Fibroblast of skin of right biceps (primary cell): ENCODE results near the gene OIT3.
"Not testable (repeated sequence)": the region's sequence is repeated elsewhere in the genome, so short reads cannot be mapped to it uniquely, and the experiment has no call there.

Source experiments
- DNase-seq: peaks from one replicate; pipeline ENCODE4 v3.0.0-alpha.2; 2013

Gene OIT3

DNA sequence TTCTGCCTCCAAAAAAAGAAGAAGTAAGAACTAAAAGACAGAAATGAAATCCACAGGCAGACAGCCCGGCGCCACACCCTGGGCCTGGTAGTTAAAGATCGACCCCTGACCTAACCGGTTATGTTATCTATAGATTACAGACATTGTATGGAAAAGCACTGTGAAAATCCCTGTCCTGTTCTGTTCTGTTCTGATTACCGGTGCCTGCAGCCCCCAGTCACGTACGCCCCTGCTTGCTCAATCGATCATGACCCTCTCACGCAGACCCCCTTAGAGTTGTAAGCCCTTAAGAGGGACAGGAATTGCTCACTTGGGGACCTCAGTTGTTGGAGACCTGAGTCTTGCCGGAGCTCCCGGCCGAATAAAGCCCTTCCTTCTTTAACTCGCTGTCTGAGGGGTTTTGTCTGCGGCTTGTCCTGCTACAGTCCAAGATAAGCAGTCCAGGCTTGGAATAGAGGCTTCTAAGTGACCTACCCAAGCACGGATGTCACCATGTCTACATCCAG lies 10.5 kb downstream of the OIT3 start:
- DNase-seq = not testable (repeated sequence)

- DNase-seq = no peak
Observed at GRCh38 chr10:72904806-72905205, 11.3 kb downstream of the OIT3 start.

GRCh38 chr10:72906446-72906845 lies 12.9 kb downstream of the OIT3 start:
- DNase-seq = no peak

- no peak for DNase-seq
Observed at GRCh38 chr10:72910705-72911104, 17.2 kb downstream of the OIT3 start.

- DNase-seq = no peak
Observed at GRCh38 chr10:72911758-72912157, 18.2 kb downstream of the OIT3 start.

DNA sequence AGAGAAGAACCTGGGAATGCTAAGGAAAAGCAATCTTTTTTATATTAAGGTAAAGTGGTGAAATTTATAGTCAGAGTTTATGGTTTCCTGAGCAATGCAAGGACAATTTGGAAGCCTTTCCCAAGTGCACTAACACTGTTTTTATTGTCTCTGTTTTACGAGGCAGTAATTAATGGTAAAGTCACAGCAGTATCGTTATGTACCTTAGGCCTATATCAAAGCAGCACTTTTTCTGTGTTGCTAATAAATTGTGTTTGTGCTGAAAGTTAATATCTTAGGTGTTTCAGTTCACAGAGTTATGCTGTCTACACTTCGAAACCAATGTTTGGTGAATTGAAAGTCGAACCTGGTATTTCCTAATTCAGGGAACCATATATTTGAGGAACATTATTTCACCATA lies 19.2 kb downstream of the OIT3 start:
- DNase-seq = no peak

- DNase-seq = no peak
Observed at GRCh38 chr10:72913287-72913686, 19.7 kb downstream of the OIT3 start.

- DNase-seq = not testable (repeated sequence)
Observed at GRCh38 chr10:72917201-72917600, 23.7 kb downstream of the OIT3 start.

DNA sequence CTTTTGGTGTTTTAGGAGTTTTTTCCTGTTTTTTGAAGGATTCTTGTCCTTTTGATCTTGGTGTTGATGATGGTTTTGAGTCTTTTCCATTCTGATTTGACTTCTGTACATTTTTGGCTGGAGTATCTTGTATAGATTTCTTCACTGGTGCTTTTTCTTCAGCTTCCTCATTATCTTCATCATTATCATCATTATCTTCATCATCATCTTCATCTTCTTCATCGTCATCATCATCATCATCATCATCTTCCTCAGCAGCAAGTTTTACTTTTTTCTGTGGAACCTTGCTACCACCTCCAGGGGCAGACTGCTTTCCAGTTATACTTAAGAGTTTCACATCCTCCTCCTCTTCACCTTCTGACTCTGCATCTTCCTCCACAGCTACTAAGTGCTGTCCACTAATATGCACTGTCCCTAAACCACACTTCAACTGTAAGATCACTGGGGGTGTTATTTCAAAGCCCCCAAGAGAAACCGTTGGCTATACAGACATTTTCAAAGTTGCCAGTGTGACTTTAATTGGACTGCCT lies 24.3 kb downstream of the OIT3 start:
- not testable (repeated sequence) for DNase-seq

GRCh38 chr10:72918352-72918751 lies 24.8 kb downstream of the OIT3 start:
- no peak for DNase-seq

DNA sequence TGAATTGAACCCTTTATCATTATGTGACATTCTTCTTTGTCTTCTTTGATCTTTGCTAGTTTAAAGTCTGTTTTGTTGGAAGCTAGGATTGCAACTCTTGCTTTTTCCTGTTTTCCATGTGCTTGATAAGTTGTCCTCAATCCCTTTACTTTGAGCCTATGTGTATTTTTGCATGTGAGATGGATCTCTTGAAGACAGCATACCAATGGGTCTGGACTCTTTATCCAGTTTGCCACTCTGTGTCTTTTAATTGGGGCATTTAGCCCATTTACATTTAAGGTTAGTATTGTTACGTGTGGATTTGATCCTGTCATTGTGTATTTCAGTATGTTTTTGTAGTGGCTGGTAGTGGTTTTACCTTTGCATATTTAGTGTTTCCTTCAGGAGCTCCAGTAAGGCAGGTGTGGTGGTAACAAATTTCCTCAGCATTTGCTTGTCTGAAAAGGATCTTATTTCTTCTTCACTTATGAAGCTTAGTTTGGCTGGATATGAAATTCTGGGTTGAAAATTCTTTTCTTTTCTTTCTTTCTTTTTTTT lies 27.7 kb downstream of the OIT3 start:
- not testable (repeated sequence) for DNase-seq

DNA sequence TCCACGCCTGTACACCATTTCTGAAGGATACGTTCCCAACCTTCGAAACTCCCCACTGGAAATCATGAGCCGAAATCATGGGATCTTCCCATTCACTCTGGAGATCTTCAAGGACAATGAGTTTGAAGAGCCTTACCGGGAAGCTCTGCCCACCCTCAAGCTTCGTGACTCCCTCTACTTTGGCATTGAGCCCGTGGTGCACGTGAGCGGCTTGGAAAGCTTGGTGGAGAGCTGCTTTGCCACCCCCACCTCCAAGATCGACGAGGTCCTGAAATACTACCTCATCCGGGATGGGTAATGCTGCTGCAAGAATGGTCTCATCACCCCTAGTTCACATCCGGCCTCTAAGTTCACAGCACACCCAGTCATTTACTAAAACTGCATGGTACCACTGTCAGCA lies 30.8 kb downstream of the OIT3 start:
- no peak for DNase-seq

DNA sequence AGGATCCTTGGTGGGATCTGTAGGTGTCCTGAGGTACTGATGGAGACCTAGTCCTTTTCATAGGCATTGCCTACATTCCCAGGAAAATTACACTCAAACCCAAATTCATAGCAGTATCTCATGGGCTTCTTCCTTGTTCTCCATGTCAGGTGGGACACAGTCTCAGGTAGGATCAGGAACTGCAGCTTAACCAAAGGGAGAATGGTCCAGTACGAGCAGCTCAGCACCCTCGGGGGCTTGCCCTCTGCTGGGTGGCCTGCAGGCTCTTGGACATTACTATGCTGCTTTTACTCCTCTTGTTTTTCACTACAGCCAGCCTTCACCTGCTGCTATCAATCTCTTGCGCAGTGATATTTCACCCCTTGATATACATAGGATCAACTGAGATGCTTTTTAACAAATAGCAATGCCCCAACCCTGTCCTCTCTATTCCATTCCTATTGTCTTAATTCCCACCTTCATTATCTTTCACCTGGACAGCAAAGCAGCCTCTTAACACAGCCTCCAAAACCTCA lies 32.5 kb downstream of the OIT3 start:
- no peak for DNase-seq

GRCh38 chr10:72927485-72927884 lies 33.9 kb downstream of the OIT3 start:
- DNase-seq = no peak

DNA sequence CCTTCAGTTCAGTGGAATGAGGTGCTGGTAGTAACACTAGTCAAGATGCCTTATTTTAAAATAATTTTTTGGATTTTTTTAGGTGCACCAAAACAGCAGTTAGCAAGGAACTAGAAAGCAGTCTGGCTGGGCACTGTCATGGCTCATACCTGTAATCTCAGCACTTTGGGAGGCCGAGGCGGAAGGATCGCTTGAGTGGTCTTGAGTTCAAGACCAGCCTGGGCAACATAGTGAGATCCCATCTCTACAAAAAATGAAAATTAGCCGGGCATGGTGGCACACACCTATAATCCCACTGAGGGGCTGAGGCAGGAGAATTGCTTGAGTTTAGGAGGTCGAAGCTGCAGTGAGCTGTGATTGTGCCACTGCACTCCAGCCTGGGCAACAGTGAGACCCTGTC lies 35.3 kb downstream of the OIT3 start:
- DNase-seq = no peak

DNA sequence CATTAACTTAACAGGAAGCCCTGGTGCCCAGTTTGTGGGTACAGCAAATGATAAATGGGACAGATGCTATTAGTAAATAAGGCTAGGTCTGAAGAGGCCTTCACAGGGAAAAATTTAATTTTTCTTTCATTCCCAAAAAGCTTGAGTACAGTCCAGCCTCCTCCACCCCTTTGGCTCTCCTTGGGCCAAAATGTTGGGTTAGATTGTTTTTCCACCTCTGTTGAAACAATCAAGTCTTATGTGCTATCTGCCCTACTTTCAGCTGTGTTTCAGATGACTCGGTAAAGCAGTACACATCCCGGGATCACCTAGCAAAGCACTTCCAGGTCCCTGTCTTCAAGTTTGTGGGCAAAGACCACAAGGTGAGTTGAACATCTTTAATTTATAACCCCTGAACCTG lies 36.7 kb downstream of the OIT3 start:
- no peak for DNase-seq

GRCh38 chr10:72932259-72933015 lies 38.9 kb downstream of the OIT3 start:
- no peak for DNase-seq

DNA sequence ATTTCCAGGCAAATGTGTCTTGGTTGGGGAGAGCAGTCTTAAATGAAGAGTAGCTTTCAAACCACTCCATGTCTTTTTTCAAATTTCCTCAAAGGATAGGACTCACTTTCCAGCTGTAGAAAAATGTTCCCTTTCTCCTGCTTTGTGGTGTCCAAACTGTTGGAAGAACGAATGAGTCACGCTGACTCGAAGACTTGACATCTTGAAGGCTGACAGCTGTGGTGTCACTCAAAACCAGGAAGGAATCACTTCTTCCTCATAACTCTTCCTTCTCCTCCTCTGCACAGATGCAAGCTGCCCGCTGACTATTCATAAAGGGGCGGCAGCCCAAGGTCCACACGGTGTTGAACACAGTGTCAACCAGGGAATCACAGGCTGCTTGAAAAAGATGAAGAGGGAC lies 41.8 kb downstream of the OIT3 start:
- DNase-seq = peak; percentile 55

DNA sequence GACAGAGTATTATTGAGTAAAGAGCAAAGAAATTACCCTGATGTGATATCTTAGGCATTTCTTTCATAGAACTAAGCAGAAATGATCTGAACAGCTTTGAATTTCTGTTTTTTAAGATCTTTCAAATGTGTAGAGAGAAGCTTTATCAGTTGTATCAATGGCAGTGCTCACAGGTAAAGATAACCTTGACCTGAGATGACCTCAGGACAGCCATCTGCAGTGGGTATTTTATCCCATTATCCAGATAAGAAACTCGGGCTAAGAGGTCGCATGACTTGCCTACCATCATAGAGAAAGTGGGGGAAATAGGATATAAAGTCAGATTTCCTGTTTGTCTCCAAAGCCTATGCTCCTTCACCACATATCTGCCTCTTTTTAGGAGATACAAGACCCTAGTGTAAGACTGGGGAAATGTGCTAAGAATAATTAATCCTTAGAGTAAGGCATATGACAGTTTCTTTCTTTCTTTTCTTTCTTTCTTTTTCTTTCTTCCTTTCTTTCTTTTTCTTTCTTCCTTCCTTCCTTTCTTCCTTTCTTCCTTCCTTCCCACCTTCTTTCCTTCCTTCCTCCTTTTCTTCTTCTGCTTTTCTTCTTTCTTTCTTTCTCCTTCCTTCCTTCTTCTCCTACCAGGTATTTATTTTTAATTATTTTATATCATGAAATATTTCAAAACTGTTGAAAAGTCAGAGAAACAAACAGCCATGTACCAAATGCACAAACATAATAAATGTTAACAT lies 50.1 kb downstream of the OIT3 start:
- no peak for DNase-seq

- DNase-seq = no peak
Observed at GRCh38 chr10:72946963-72947362, 53.4 kb downstream of the OIT3 start.

- DNase-seq = no peak
Observed at GRCh38 chr10:72948762-72949161, 55.2 kb downstream of the OIT3 start.

DNA sequence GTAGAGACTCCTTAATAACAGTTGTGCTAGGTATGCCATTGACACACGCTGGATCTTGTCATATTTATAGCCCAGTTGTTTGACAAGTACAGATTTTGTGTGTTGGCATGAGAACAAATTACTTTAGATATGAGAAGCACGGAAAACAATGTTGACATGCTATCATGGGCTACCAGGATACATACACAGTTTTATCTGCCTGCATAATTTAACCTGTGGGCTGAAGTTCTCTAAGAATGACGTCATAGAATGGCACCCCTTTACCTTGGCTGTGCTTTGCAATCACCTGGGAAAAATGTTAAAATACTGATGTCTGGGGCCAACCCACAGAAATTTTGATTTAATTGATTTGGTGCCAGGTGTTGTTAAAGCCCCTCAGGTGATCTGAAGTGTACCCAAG lies 58.2 kb downstream of the OIT3 start:
- no peak for DNase-seq

- DNase-seq = no peak
Observed at GRCh38 chr10:72952189-72952588, 58.6 kb downstream of the OIT3 start.
